ENCODE measurements around the gene FMO5.

The FMO5 gene

DNA sequence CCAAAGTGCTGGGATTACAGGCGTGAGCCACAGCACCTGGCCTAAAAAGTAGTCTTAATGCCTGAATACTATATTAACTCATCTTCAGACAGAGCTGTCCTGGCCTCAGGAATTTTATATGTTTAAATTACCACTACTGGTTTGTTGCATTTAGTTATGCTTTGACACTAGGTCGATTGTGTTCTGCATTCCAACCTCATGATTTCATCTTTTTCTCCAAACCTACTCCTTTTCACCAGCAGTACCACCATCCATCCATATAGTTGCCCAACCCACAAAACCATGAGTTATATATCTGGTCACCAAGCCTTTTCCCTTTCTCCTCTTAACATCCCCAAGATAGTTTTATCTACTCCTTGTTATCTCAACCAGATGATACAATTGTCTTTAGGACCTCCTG is 22.6 kb downstream of the FMO5 start:
- TF ChIP-seq POLR2A (IDR thresholded peaks at IDR 0.05; ENCODE audit: low read length) (no peak), GATA1 (IDR thresholded peaks at IDR 0.05; ENCODE audit: low read depth, low read length) (no peak)
- DNase-seq: no peak

DNA sequence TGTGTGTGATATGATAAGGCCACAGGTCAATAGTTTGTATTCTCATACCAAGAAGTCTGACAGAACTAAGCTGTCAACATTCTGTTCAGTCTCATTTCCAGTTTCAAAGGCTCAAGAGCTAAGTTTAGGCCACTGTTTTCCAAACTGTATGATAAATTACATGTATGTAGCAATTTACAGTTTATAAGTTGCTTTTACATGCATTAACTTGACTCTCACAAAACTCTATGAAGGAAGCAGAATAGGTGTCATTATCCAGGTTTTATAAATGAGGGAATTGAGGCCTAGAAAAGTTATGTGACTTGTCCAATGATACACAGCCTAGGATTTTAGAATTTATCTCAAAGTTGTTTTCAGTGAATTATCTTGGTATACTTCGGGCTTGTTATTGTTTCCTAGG is 23.4 kb downstream of the FMO5 start:
- no peak for DNase-seq
- no peak for TF ChIP-seq GATA1 (IDR thresholded peaks at IDR 0.05; ENCODE audit: low read depth, low read length)
- no peak for TF ChIP-seq POLR2A (IDR thresholded peaks at IDR 0.05; ENCODE audit: low read length)

DNA sequence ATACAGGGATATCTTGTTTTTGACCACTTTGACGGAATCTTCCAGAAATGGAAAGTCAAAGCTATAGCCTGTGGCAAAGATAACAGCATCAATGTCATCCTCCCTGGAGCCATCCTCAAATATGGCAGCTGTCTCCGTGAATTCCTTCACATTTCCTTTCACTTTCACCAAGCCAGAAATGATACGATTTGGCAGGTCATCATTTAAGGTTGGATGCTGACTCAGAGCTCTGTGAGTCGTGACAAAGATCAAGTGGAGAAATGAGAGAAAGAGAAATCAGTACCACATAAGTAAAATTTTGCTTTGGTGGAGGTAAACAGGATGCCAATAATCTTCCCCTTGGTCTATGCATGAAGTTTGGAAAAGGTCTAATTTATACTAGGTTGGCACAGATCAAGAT is 23.9 kb downstream of the FMO5 start:
- no peak for DNase-seq
- no peak for TF ChIP-seq GATA1 (IDR thresholded peaks at IDR 0.05; ENCODE audit: low read depth, low read length)
- no peak for TF ChIP-seq POLR2A (IDR thresholded peaks at IDR 0.05; ENCODE audit: low read length)

DNA sequence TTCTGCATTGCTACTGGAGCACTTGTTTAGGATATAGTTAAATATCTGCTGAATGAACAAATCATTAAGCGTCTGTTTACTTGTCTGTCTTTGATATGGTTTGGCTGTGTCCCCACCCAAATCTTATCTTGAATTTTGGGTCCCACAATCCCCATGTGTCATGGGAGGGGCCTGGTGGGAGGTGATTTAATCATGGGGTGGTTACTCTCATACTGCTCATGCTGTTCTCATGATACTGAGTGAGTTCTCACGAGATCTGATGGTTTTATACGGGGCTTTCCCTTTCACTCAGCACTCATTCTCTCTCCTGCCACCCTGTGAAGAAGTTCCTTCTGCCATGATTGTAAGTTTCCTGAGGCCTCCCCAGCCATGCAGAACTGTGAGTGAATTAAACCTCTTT is 27.8 kb downstream of the FMO5 start:
- peak; percentile 32 to 72 for DNase-seq

DNA sequence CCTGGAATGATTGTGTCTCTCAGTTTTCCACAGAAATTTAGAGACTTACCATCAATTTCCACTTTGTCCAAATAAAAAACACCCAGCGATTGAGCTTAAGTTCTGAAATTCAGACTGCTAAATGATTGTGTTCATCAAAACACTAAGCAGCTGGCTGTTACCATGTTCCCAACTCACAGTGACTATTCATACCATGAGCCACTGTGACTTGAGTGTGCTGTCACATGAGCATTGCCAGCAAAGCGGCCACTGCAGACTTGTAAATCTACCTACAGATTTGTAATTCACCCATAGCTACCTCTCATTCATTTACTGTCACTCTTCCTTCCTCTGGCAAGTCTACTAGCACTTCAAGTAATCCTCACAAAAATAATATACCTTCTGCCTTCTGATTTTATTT is 35.6 kb downstream of the FMO5 start:
- TF ChIP-seq POLR2A (IDR thresholded peaks at IDR 0.05; ENCODE audit: low read length) (no peak), GATA1 (IDR thresholded peaks at IDR 0.05; ENCODE audit: low read depth, low read length) (no peak)
- no peak for DNase-seq

DNA sequence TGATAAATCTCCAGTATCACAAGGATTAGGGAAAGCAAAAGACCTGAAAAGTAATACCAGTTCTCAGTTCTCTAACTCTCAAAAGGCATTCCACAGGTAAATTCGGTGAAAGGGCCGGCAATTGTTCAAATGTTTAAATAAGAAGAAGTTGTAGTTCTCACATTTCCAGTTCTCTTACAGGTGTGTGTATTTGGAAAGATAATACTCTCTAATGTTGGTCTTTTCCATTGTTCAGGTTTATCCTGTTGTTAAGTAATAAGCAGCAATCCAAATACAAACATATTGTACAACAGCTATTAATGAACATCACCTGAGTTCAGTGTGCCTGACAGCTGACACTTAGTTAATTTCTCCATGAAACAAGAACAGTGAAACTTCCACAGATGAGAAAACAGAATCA is 39.7 kb downstream of the FMO5 start:
- DNase-seq: no peak

DNA sequence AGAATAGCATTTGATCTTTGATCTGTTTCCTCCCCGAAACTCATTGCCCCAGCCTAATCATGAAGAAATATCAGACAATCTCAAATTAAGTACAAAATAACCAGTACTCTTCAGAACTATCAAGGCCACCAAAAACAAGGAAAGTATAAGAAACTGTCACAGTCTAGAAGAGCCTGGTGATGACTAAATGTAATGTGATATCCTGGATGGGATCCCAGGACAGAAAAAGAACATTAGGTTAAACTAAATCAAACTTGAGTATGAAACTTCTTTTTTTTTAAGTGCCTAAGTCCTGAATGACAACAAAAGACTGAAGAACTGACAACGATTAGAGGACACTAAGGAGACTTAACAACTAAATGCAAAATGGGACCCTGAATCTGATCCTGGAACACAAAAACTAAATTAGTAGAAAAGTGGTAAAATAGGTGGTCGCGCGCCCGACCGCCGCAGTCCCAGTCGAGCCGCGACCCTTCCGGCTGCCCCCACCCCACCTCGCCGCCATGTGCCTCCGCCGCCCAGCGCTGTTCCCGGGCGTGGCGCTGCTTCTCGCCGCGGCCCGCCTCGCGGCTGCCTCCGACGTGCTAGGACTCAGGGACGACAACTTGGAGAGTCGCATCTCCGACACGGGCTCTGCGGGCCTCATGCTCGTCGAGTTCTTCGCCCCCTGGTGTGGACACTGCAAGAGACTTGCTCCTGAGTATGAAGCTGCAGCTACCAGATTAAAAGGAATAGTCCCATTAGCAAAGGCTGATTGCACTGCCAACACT is 47.3 kb downstream of the FMO5 start:
- DNase-seq: peak; percentile 41 to 55
- TF ChIP-seq POLR2A (IDR thresholded peaks at IDR 0.05; ENCODE audit: low read length): no peak
- no peak for TF ChIP-seq GATA1 (IDR thresholded peaks at IDR 0.05; ENCODE audit: low read depth, low read length)

More for the DNA sequence above, 39.7 kb downstream of the FMO5 start:
- no peak for TF ChIP-seq GATA1 (IDR thresholded peaks at IDR 0.05; ENCODE audit: low read depth, low read length)
- no peak for TF ChIP-seq POLR2A (IDR thresholded peaks at IDR 0.05; ENCODE audit: low read length)

DNA sequence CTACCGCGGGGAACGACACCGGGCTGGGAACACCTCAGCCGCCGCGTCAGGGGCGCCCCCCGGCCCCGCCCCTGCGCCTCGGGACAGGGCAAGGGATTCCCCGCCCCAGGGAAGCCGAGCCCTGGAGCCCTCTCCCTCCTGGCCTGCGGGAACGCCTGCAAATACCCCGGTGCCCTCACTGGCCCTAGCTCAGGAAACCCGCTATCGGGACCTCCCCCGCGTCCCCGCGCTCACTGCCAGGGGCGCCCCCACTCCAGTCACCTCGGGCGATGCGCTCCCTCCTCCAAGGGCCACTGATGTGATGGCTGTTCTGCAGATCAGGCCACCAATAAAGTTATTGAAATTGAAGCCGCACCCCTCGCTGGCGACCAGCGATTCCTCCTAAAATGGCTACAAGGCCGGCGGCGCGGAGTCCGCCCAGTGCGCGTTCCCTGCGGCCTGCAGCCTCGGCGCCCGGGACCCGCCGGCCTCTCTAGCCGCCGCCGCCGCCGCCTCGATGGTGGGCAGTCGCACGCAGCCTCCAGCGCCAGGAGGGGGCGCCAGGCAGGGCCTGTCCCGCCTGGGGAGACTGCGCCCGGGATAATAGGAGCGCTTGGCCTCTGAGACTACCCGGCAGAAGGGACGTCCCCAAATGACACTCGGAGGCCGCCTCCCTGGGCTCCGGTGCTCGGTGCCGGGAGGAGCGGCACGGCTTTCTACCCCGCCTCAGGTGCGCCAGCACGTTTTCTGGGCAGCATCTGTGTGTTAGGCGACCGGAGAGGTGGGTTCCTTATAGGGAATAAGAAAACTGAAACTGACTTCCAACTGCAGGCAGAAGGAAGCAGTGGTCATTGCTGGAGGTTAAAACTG is 52.7 kb downstream of the FMO5 start, which contains the start of gene PRKAB2:
TSS of gene PRKAB2 (minus strand) at position 303 of the 849 bp plus-strand sequence. CDS start 326 bp downstream, outside the sequence.
- DNase-seq: peak; percentile 97 to 98
- TF ChIP-seq GATA1 (IDR thresholded peaks at IDR 0.05; ENCODE audit: low read depth, low read length): no peak
- peak; percentile 76 for TF ChIP-seq POLR2A (IDR thresholded peaks at IDR 0.05; ENCODE audit: low read length)

DNA sequence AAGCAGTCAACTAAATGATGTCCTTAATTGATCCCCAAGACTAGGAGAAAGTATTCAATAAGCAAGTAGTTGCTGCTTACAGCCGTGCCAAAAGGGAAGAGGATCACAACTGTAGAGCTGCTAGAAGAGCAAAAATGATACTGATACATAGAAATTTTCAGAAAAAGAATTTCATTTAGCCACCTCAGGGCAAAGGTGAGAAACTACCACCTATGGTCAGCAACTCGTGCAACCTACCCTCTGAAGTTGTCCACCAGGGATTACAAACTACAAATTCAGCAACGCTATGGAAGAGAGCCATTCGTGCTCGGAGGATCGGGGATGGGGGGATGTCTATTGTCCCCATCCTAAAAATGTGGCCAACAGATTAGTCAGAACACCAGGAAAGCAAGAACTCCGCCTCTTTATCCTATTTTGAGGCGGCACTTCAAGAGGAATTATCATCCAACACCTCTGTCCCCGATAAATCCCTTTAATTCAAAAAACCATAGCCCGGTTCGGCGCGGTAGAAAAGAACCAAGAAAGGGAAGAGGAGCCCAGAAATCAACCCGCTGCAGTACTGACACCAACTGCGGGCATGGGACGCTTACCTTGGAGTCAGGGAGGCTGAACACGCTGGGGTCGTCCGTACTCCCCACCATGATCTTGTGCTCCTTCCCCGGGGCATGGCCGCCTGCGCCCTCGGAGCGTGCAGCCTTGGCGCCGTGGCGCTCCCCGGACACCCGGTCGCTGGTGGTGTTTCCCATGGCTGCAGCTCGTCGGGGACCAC is 53.6 kb downstream of the FMO5 start:
- TF ChIP-seq GATA1 (IDR thresholded peaks at IDR 0.05; ENCODE audit: low read depth, low read length) (no peak), POLR2A (IDR thresholded peaks at IDR 0.05; ENCODE audit: low read length) (no peak)
- peak; percentile 43 to 63 for DNase-seq

DNA sequence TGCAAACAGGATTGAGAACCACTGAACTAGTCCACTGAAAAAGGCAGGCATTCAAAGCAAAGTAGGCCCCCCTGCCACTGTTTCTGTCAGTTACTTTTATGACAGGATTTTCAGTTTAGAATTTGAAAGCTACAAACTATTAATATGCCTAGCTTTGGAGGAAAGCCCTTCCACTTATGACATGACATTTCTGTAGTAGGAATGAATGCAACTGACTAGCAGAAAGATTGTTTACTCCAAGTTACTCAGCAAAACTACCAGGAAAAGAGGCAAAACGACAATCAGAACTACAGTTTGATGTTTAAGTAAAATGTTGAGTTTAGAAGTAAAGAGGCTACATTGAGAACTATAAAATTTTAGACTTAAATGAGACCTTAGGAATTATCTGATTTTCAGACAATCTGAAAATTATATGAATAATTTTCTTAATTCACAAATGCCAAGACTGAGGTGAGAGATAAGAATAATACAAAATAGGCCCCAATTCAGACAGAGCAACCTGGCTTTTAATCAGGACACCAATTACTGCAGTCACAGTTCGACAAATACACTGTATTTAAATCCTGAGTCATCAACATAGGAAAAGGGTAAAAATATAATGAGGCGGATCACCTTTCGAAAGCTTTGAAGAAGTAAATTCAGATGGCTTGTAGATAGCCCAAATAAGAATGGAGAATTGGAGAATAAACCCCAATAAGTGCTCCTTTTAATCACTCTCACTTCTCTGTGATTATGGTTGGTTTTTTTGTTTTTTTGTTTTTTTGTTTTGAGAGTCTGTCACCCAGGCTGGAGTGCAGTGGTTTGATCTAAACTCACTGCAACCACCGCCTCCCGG is 55.1 kb downstream of the FMO5 start:
- peak in 1 of 2 experiments; percentile 28 for DNase-seq
- TF ChIP-seq GATA1 (IDR thresholded peaks at IDR 0.05; ENCODE audit: low read depth, low read length) (no peak), POLR2A (IDR thresholded peaks at IDR 0.05; ENCODE audit: low read length) (no peak)

DNA sequence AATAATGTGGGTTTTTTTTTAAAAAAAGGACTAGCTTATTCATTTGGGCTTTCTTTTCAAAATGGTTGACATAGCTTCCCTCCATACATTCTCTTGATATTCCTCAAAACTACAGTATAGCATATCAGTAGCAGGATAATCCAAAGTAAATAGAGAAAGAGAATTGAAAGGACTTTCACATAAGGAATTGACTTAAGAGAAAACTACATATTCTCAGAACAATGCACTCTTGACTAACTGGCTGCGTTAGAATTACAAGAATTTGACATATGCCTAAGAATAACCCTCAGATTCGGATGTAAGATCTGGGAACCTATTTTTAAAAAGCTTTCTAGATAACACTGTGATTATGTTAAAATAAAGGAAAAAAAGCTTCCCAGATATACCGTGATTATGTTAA is 56.0 kb downstream of the FMO5 start:
- no peak for DNase-seq
- no peak for TF ChIP-seq POLR2A (IDR thresholded peaks at IDR 0.05; ENCODE audit: low read length)
- TF ChIP-seq GATA1 (IDR thresholded peaks at IDR 0.05; ENCODE audit: low read depth, low read length): no peak

DNA sequence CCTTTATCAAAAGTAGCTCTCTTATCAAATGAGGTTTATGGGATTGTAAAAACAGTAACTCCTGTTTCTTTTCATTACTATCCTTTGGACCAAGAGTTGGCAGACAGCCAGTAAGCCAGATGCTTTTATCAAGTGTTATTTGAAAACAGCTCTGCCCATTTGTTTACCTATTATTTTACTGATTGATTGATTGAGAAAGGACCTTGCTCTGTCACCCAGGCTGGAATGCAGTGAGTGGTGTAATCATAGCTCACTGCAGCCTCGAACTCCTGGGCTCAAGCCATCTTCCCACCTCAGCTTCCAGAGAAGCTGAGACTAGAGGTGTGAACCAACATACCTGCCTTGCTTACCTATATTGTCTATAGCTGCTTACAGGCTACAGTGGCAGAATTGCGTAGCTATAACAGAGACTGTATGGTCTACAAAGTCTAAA is 56.5 kb downstream of the FMO5 start:
- TF ChIP-seq GATA1 (IDR thresholded peaks at IDR 0.05; ENCODE audit: low read depth, low read length) (no peak), POLR2A (IDR thresholded peaks at IDR 0.05; ENCODE audit: low read length) (no peak)
- DNase-seq: peak; percentile 57 to 61

DNA sequence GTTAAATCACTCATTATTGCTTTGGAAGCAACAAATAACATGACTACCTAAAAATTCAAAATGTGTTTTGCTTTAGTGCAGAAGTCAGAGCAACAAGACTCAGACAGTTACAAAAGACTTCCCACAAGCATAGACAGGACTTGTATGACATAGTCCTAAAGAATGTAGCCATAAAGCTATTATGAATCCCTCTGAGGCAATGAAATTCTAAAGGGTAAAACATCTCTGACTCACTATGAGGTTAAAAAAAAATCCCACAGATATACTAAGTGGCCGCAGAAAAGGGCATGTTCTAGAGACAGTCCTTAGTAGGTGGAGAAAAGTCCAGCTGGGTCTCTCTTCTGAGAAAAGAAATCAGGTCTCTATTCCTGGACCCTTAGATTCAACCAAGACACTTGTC is 57.8 kb downstream of the FMO5 start:
- no peak for TF ChIP-seq POLR2A (IDR thresholded peaks at IDR 0.05; ENCODE audit: low read length)
- no peak for TF ChIP-seq GATA1 (IDR thresholded peaks at IDR 0.05; ENCODE audit: low read depth, low read length)
- no peak for DNase-seq

All from erythroblast (primary cell).